Ovary (tissue), 9 donors: Measurements from ENCODE around the gene LUC7L3. TPM values are rescaled to one million over a fixed set of nuclear protein-coding genes. Genes with fewer than 3 reads are reported as not detected.

ENCODE experiments used
- DNase-seq, 5 donors: peaks; one replicate each; pipeline ENCODE4 v3.0.0-alpha.2; 2019 to 2020
- H3K27ac ChIP-seq, 2 donors: fragments of 200-600 bp; one replicate each; pipeline versions ENCODE4 v1.5.1 to v1.8.0; 2019 to 2022
- H3K27me3 ChIP-seq: fragments of 200-600 bp; one replicate; pipeline ENCODE4 v1.8.0; 2022
- H3K36me3 ChIP-seq: fragments of 200-600 bp; sonication (generic); one replicate; pipeline ENCODE4 v1.5.1; 2019
- H3K4me1 ChIP-seq: one replicate; pipeline ENCODE4 v1.8.1; 2013; ENCODE audit warnings: mild to moderate bottlenecking, moderate library complexity; ENCODE audit not compliant: insufficient read depth
- H3K4me3 ChIP-seq: fragments of 200-600 bp; sonication (generic); one replicate; pipeline ENCODE4 v1.5.1; 2017
- H3K9me3 ChIP-seq, 2 donors: fragments of 200-600 bp in 1 of 2; sonication (generic) in 1 of 2; one replicate each; pipeline versions ENCODE4 v1.5.1 to v1.8.1; 2013 to 2019; ENCODE audit warnings: mild to moderate bottlenecking in 1 of 2, moderate library complexity in 1 of 2
- EP300 ChIP-seq: sonication (generic); formaldehyde crosslinking; IDR thresholded peaks from one replicate; pipeline ENCODE4 v1.6.1; 2017; ENCODE audit warnings: antibody characterized with exemption
- POLR2A ChIP-seq: fragments of 450-650 bp; IDR thresholded peaks from one replicate; pipeline ENCODE4 v1.6.1; 2017; ENCODE audit warnings: antibody characterized with exemption, mild to moderate bottlenecking, moderate library complexity
- WGBS, 3 donors: extraction: QIAGEN DNeasy Blood & Tissue Kit in 1 of 3; methylation state at CpG; one replicate each; pipeline versions ENCODE4 v1.1.5 to v1.1.7; 2013 to 2017; 5-methylcytosine and 5-hydroxymethylcytosine counted together
- intact Hi-C, 4 donors: fragments of 100-400 bp; cut with DNase I; formaldehyde crosslinking; loops; one replicate each; pipeline versions ENCODE4 v1.11.0 to v1.15.1; 2022 to 2023
- polyA plus RNA-seq, 2 donors: library from polyadenylated mRNA; stranded (reverse); fragments of 200-250 nt in 1 of 2; fragments of 350-450 nt in 1 of 2; fragmentation: Illumina TruSeq in 1 of 2; extraction: RNeasy Lipid Tissue Mini Kit (QIAGEN cat#74804) in 1 of 2; gene quantifications; one replicate each; pipeline ENCODE4 v1.2.3, GENCODE V29; 2013 to 2014
- total RNA-seq, 7 donors: library from RNA; depleted of rRNA in 2 of 7; stranded (reverse); fragments of >200 nt in 2 of 7; fragmentation: NEBNext Ultra II Directional in 3 of 7; extraction: Animal tissue kit (Norgen Biotek cat#: 25700) in 3 of 7; gene quantifications; one replicate each; pipeline versions ENCODE4 v1.1.0 to v1.2.4, GENCODE V29; 2016 to 2023
- TF ChIP-seq, protein P1 (sequence below), 3 donors: fragments of 450-650 bp in 2 of 3; fragments of 200-600 bp in 1 of 3; IDR thresholded peaks; one replicate each; pipeline versions ENCODE4 v1.5.1 to v1.8.0; 2016 to 2022; ENCODE audit warnings: antibody characterized with exemption in 3 of 3, mild to moderate bottlenecking in 1 of 3
- donor health status: DM: no; HTN: no; CAD: no; lungs with moderate emphysema.
- donor health status: DM: no; HTN: no; CAD: no.
- donor health status: Bipolar disorder and iron deficiency.
- donor health status: DM: yes; HTN: yes; CAD: no.
- donor health status: DM: no; HTN: no; CAD: no.
- donor health status: DM: yes; HTN: yes; CAD: no.

The LUC7L3 gene
- total and polyA plus RNA-seq, 9 donors: 96.5 to 172 (median 139) TPM

DNA sequence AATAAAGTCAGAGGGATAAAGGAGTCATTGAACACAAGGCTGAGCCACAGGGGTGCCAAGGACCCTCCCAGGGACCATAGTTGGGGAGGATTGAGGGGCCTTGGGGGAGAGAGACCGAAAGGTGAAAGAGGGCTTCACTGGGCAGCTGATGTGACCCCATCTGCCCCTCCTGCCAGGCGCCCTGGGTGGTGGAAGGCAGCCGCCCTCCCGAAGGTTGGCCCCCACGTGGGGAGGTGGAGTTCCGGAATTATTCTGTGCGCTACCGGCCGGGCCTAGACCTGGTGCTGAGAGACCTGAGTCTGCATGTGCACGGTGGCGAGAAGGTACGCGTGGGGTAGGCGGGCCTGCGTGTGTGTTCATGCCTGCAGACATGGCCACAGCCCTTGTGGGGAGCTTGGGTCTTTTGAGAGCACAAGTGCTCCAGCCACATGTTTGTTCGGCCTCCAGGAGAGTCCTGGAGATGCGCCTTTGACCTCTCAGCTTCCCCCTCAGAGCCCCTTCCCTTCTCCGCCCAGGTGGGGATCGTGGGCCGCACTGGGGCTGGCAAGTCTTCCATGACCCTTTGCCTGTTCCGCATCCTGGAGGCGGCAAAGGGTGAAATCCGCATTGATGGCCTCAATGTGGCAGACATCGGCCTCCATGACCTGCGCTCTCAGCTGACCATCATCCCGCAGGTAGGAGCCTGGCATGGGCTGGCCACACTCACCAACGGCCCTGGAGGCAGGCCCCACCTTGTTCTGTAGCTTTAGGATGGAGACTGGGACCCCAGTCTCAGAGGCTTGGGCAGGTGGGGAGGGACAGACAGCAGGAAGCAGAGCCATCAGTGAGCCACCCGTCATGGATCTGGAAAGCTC is 35.7 kb upstream of the LUC7L3 start:
- H3K27me3 ChIP-seq: no peaks in the 10 kb centered on the region

DNA sequence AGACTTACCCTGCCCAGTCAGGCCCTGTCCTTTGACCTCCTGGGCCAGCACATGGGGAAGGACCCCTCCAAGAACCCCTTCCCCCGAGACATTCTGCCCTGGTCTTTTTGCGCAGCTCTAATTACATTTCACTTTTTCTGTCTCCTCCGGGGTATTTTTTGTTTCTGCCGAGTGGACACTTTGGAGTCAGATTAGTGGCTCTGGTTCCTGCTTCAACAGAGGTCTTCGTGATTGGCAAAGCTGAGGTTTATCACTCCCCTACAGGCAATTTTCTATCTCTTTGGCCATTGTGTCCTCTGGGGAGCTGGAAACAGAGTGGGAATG is 35.2 kb upstream of the LUC7L3 start:
- H3K27me3 ChIP-seq: no peaks in the 10 kb centered on the region
- H3K4me1 ChIP-seq: peaks cover 22% of the 10 kb centered on the region
- no peaks in the 10 kb centered on the region for H3K9me3 ChIP-seq
- peak overlapping the region in 1 of 2 donors; percentile 7 for H3K27ac ChIP-seq
- H3K36me3 ChIP-seq: no peaks in the 10 kb centered on the region
- TF ChIP-seq EP300 (no peak), POLR2A (no peak)
- TF ChIP-seq, protein P1, sequence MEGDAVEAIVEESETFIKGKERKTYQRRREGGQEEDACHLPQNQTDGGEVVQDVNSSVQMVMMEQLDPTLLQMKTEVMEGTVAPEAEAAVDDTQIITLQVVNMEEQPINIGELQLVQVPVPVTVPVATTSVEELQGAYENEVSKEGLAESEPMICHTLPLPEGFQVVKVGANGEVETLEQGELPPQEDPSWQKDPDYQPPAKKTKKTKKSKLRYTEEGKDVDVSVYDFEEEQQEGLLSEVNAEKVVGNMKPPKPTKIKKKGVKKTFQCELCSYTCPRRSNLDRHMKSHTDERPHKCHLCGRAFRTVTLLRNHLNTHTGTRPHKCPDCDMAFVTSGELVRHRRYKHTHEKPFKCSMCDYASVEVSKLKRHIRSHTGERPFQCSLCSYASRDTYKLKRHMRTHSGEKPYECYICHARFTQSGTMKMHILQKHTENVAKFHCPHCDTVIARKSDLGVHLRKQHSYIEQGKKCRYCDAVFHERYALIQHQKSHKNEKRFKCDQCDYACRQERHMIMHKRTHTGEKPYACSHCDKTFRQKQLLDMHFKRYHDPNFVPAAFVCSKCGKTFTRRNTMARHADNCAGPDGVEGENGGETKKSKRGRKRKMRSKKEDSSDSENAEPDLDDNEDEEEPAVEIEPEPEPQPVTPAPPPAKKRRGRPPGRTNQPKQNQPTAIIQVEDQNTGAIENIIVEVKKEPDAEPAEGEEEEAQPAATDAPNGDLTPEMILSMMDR (IDR thresholded peaks at IDR 0.05): no peak
- no peak for DNase-seq
- 75 to 84% (median 81%) methylated on average over 5 of the region's 5 CpGs for WGBS, 3 donors
- H3K4me3 ChIP-seq: no peak overlapping the region
- intact Hi-C loops: loop anchor here in 3 of 4 donors (5.0 to 10.0 kb wide), 4 partner anchors 47 to 199 kb away; partner anchors contain the start of gene ABCC3 (in 1 of the 3)

More for the DNA sequence above, 35.7 kb upstream of the LUC7L3 start:
- DNase-seq: no peak
- intact Hi-C loops: loop anchor here in 3 of 4 donors (5.0 to 10.0 kb wide), 4 partner anchors 46 to 199 kb away; partner anchors contain the start of gene ABCC3 (in 1 of the 3)
- Histone ChIP-seq H3K4me3 (no peak overlapping the region), H3K27ac (no peak overlapping the region), H3K4me1 (peaks cover 19% of the 10 kb centered on the region), H3K36me3 (no peaks in the 10 kb centered on the region), H3K9me3 (no peaks in the 10 kb centered on the region)
- TF ChIP-seq, protein P1 (IDR thresholded peaks at IDR 0.05): no peak
- TF ChIP-seq EP300 (no peak), POLR2A (no peak)
- 92 to 93% (median 92%) methylated on average over 28 of the region's 28 CpGs for WGBS, 3 donors

DNA sequence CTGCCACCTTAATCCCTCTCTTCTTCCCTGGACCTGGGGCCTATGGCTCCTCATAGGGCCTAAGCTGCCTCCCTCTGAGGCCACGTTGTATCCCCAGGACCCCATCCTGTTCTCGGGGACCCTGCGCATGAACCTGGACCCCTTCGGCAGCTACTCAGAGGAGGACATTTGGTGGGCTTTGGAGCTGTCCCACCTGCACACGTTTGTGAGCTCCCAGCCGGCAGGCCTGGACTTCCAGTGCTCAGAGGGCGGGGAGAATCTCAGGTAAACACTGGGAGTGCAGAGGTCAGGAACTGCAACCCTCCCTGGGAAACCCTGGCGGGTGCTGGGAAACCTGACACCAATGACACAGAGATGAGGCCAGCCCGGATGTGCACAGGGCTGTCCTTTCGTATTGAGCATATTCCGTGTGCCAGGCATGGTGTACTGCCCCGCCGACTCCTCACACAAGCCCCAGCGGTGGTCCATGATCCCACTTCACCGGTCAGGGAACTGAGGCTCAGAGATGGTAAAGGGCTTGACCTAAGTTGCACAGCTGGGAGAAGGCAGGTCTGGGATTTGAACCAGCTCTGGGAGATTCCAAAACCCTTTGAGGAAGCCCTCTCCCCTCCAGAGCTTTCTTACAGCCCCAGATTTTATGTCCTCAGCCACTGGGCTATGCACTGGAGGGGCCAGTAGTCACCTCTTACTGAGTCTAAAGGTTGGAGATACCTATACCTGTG is 34.6 kb upstream of the LUC7L3 start:
- intact Hi-C loops: loop anchor here (5.0 to 10.0 kb wide), 5 partner anchors 47 to 202 kb away; partner anchors contain the start of gene ABCC3 (in 1 of the 4)
- WGBS, 3 donors: 89 to 92% (median 90%) methylated on average over 15 of the region's 15 CpGs
- Histone ChIP-seq H3K27ac (peak overlapping the region in 1 of 2 donors; percentile 7), H3K36me3 (no peaks in the 10 kb centered on the region), H3K9me3 (no peaks in the 10 kb centered on the region), H3K27me3 (no peaks in the 10 kb centered on the region), H3K4me1 (peaks cover 25% of the 10 kb centered on the region), H3K4me3 (no peak overlapping the region)
- no peak for DNase-seq
- TF ChIP-seq, protein P1 (IDR thresholded peaks at IDR 0.05): no peak
- TF ChIP-seq POLR2A (no peak), EP300 (no peak)

DNA sequence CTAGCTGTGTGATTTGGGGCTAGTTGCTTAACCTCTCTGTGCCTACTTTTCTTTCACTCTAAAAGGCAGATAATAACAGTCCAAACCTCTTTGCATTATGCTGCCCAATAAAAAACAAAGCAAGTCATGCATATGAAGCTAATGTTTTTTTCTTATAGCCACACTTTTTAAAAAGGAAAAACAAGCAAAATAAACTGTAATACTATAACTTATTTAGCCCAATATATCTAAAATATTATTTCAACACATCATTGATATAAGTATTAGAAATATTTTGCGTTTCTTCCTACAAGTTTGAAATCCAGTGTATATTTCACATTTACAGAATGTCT is 34.1 kb upstream of the LUC7L3 start:
- H3K27me3 ChIP-seq: no peaks in the 10 kb centered on the region
- H3K4me3 ChIP-seq: no peak overlapping the region
- no peak for DNase-seq
- no peaks in the 10 kb centered on the region for H3K36me3 ChIP-seq
- intact Hi-C loops: loop anchor here (5.0 to 10.0 kb wide), 4 partner anchors 50 to 203 kb away; partner anchors contain the start of gene ABCC3 (in 1 of the 4)
- peaks cover 29% of the 10 kb centered on the region for H3K4me1 ChIP-seq
- H3K27ac ChIP-seq: peak overlapping the region in 1 of 2 donors; percentile 7
- WGBS, 3 donors: 84 to 91% (median 86%) methylated on average over 1 of the region's 1 CpG
- TF ChIP-seq EP300: no peak
- no peak for TF ChIP-seq POLR2A
- TF ChIP-seq, protein P1 (IDR thresholded peaks at IDR 0.05): no peak
- no peaks in the 10 kb centered on the region for H3K9me3 ChIP-seq
